Liver (tissue), 3 donors: Measurements from ENCODE around the gene SPSB1.

Experiments
- ATF3 ChIP-seq: IDR thresholded peaks from 2 replicates; pipeline ENCODE4 v1.6.1; 2016; ENCODE audit warnings: antibody characterized with exemption
- CTCF ChIP-seq: fragments of 150-350 bp; IDR thresholded peaks from 2 replicates; pipeline ENCODE4 v1.5.1; 2017; ENCODE audit warnings: improper control_type of control experiment, low read depth, low read length; ENCODE audit not compliant: missing input control
- EGR1 ChIP-seq, 2 donors: IDR thresholded peaks; 2 replicates each; pipeline ENCODE4 v1.6.1; 2016 to 2018; ENCODE audit warnings: antibody characterized with exemption in 2 of 2, low read depth in 2 of 2
- FOXA1 ChIP-seq: IDR thresholded peaks from 2 replicates; pipeline ENCODE4 v1.6.1; 2016; ENCODE audit warnings: antibody characterized with exemption
- GABPA ChIP-seq, 2 donors: IDR thresholded peaks in 1 of 2; conservative IDR thresholded peaks in 1 of 2; 2 replicates each; pipeline ENCODE4 v1.6.1; 2016; ENCODE audit warnings: antibody characterized with exemption in 2 of 2, mild to moderate bottlenecking in 1 of 2, moderate library complexity in 1 of 2
- HNF4A ChIP-seq, 2 donors: conservative IDR thresholded peaks; 2 replicates each; pipeline ENCODE4 v1.6.1; 2016; ENCODE audit warnings: antibody characterized with exemption in 2 of 2, mild to moderate bottlenecking in 2 of 2
- JUND ChIP-seq, 2 donors: IDR thresholded peaks; 2 replicates each; pipeline ENCODE4 v1.6.1; 2016; ENCODE audit warnings: antibody characterized with exemption in 2 of 2
- NR2F2 ChIP-seq: IDR thresholded peaks from 2 replicates; pipeline ENCODE4 v1.6.1; 2016; ENCODE audit warnings: antibody characterized with exemption
- RAD21 ChIP-seq, 2 donors: IDR thresholded peaks; 2 replicates each; pipeline ENCODE4 v1.6.1; 2016; ENCODE audit warnings: antibody characterized with exemption in 2 of 2, mild to moderate bottlenecking in 2 of 2
- SP1 ChIP-seq: IDR thresholded peaks from 2 replicates; pipeline ENCODE4 v1.6.1; 2018; ENCODE audit warnings: antibody characterized with exemption, mild to moderate bottlenecking
- TAF1 ChIP-seq: conservative IDR thresholded peaks from 2 replicates; pipeline ENCODE4 v1.6.1; 2016; ENCODE audit warnings: antibody characterized with exemption, mild to moderate bottlenecking
- YY1 ChIP-seq: IDR thresholded peaks from 2 replicates; pipeline ENCODE4 v1.6.1; 2016; ENCODE audit warnings: antibody characterized with exemption, mild to moderate bottlenecking
- TF ChIP-seq, protein P1 (sequence below): IDR thresholded peaks from 2 replicates; pipeline ENCODE4 v1.6.1; 2016; ENCODE audit warnings: antibody characterized with exemption, mild to moderate bottlenecking
- TF ChIP-seq, protein P2 (sequence below): IDR thresholded peaks from 2 replicates; pipeline ENCODE4 v1.6.1; 2016; ENCODE audit warnings: antibody characterized with exemption
- donor health status: healthy.
- donor health status: healthy.

- no peak for TF ChIP-seq CTCF
- no peak for TF ChIP-seq GABPA (IDR thresholded peaks at IDR 0.05 in 1 of 2, conservative IDR thresholded peaks at IDR 0.05 in 1 of 2)
- TF ChIP-seq, protein P1, sequence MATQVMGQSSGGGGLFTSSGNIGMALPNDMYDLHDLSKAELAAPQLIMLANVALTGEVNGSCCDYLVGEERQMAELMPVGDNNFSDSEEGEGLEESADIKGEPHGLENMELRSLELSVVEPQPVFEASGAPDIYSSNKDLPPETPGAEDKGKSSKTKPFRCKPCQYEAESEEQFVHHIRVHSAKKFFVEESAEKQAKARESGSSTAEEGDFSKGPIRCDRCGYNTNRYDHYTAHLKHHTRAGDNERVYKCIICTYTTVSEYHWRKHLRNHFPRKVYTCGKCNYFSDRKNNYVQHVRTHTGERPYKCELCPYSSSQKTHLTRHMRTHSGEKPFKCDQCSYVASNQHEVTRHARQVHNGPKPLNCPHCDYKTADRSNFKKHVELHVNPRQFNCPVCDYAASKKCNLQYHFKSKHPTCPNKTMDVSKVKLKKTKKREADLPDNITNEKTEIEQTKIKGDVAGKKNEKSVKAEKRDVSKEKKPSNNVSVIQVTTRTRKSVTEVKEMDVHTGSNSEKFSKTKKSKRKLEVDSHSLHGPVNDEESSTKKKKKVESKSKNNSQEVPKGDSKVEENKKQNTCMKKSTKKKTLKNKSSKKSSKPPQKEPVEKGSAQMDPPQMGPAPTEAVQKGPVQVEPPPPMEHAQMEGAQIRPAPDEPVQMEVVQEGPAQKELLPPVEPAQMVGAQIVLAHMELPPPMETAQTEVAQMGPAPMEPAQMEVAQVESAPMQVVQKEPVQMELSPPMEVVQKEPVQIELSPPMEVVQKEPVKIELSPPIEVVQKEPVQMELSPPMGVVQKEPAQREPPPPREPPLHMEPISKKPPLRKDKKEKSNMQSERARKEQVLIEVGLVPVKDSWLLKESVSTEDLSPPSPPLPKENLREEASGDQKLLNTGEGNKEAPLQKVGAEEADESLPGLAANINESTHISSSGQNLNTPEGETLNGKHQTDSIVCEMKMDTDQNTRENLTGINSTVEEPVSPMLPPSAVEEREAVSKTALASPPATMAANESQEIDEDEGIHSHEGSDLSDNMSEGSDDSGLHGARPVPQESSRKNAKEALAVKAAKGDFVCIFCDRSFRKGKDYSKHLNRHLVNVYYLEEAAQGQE: no peak
- no peak for TF ChIP-seq TAF1
- no peak for TF ChIP-seq RAD21 (IDR thresholded peaks at IDR 0.05)
- no peak for TF ChIP-seq EGR1 (IDR thresholded peaks at IDR 0.05; ENCODE audit: low read depth in 2 of 2)
- no peak for TF ChIP-seq YY1
- TF ChIP-seq SP1: no peak
- TF ChIP-seq HNF4A (conservative IDR thresholded peaks at IDR 0.05): no peak
- no peak for TF ChIP-seq JUND (IDR thresholded peaks at IDR 0.05)
- no peak for TF ChIP-seq ATF3
- TF ChIP-seq, protein P2, sequence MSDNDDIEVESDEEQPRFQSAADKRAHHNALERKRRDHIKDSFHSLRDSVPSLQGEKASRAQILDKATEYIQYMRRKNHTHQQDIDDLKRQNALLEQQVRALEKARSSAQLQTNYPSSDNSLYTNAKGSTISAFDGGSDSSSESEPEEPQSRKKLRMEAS: no peak
- TF ChIP-seq NR2F2: no peak
- TF ChIP-seq FOXA1: no peak
Observed at GRCh38 chr1:9275567-9276034, 17.1 kb upstream of the SPSB1 start.
